Parathyroid adenoma (tissue), 2 donors: Measurements from ENCODE around the gene TRIOBP.

ENCODE experiments used
- H2AFZ ChIP-seq: fragments of 300-600 bp; sonication (generic); one replicate; pipeline ENCODE4 v1.7.0; 2017; ENCODE audit warnings: antibody characterized with exemption, mild to moderate bottlenecking
- H3K27ac ChIP-seq: fragments of 300-600 bp; sonication (generic); one replicate; pipeline ENCODE4 v1.7.0; 2017
- H3K27me3 ChIP-seq: fragments of 300-600 bp; sonication (generic); one replicate; pipeline ENCODE4 v1.7.0; 2017; ENCODE audit warnings: low read length; ENCODE audit not compliant: control insufficient read depth, insufficient read depth
- H3K36me3 ChIP-seq: fragments of 300-600 bp; sonication (generic); one replicate; pipeline ENCODE4 v1.7.0; 2017; ENCODE audit warnings: low read length; ENCODE audit not compliant: control insufficient read depth, insufficient read depth
- H3K4me1 ChIP-seq: fragments of 300-600 bp; sonication (generic); one replicate; pipeline ENCODE4 v1.7.0; 2017; ENCODE audit warnings: control low read depth
- H3K4me2 ChIP-seq: fragments of 300-600 bp; sonication (generic); one replicate; pipeline ENCODE4 v1.7.0; 2017; ENCODE audit warnings: low read length
- H3K4me3 ChIP-seq: fragments of 300-600 bp; sonication (generic); one replicate; pipeline ENCODE4 v1.7.0; 2017; ENCODE audit warnings: low read depth, low read length
- H3K79me2 ChIP-seq: fragments of 300-600 bp; sonication (generic); one replicate; pipeline ENCODE4 v1.7.0; 2017; ENCODE audit warnings: control low read depth
- H3K9ac ChIP-seq: fragments of 300-600 bp; sonication (generic); one replicate; pipeline ENCODE4 v1.7.0; 2017; ENCODE audit warnings: mild to moderate bottlenecking
- H3K9me3 ChIP-seq: fragments of 300-600 bp; sonication (generic); one replicate; pipeline ENCODE4 v1.7.0; 2017; ENCODE audit warnings: low read length; ENCODE audit not compliant: control insufficient read depth
- CTCF ChIP-seq: fragments of 300-600 bp; sonication (generic); IDR thresholded peaks from one replicate; pipeline ENCODE4 v1.7.0; 2017; ENCODE audit warnings: antibody characterized with exemption, mild to moderate bottlenecking
- donor health status: primary hyperparathyroidism.

TRIOBP gene

GRCh38 chr22:37817705-37818408, 121.0 kb downstream of the TRIOBP start:
- Histone ChIP-seq H3K79me2 (no peaks in the 10 kb centered on the region), H2AFZ (peak overlapping the region; percentile 92), H3K27me3 (no peaks in the 10 kb centered on the region), H3K36me3 (no peaks in the 10 kb centered on the region), H3K4me3 (peak overlapping the region; percentile 11), H3K4me2 (peak overlapping the region; percentile 50), H3K9ac (no peak overlapping the region), H3K27ac (no peak overlapping the region), H3K9me3 (no peaks in the 10 kb centered on the region), H3K4me1 (no peaks in the 10 kb centered on the region)
- TF ChIP-seq CTCF: peak; percentile 90

- Histone ChIP-seq H3K4me2 (peak overlapping the region; percentile 45), H3K27ac (no peak overlapping the region), H3K9me3 (no peaks in the 10 kb centered on the region), H3K27me3 (no peaks in the 10 kb centered on the region), H3K4me3 (no peak overlapping the region), H3K4me1 (no peaks in the 10 kb centered on the region), H3K9ac (no peak overlapping the region), H3K79me2 (no peaks in the 10 kb centered on the region), H2AFZ (peak overlapping the region; percentile 33), H3K36me3 (no peaks in the 10 kb centered on the region)
- no peak for TF ChIP-seq CTCF
Measured at GRCh38 chr22:37818409-37819104, 121.7 kb downstream of the TRIOBP start.

GRCh38 chr22:37819105-37819433, 122.2 kb downstream of the TRIOBP start:
- no peaks in the 10 kb centered on the region for H3K27me3 ChIP-seq
- H3K4me3 ChIP-seq: no peak overlapping the region
- H3K9ac ChIP-seq: no peak overlapping the region
- TF ChIP-seq CTCF: no peak
- H2AFZ ChIP-seq: no peak overlapping the region
- H3K36me3 ChIP-seq: no peaks in the 10 kb centered on the region
- H3K9me3 ChIP-seq: no peaks in the 10 kb centered on the region
- H3K27ac ChIP-seq: no peak overlapping the region
- peak overlapping the region; percentile 45 for H3K4me2 ChIP-seq
- no peaks in the 10 kb centered on the region for H3K4me1 ChIP-seq
- no peaks in the 10 kb centered on the region for H3K79me2 ChIP-seq

GRCh38 chr22:37820350-37820749, 123.5 kb downstream of the TRIOBP start:
- H3K27me3 ChIP-seq: no peaks in the 10 kb centered on the region
- no peak overlapping the region for H2AFZ ChIP-seq
- no peaks in the 10 kb centered on the region for H3K4me1 ChIP-seq
- no peak for TF ChIP-seq CTCF
- H3K9me3 ChIP-seq: no peaks in the 10 kb centered on the region
- no peak overlapping the region for H3K27ac ChIP-seq
- H3K4me2 ChIP-seq: no peak overlapping the region
- no peaks in the 10 kb centered on the region for H3K36me3 ChIP-seq
- no peaks in the 10 kb centered on the region for H3K79me2 ChIP-seq
- H3K4me3 ChIP-seq: no peak overlapping the region
- no peak overlapping the region for H3K9ac ChIP-seq
